HepG2 (cell line): ENCODE results near the gene GSPT1. TPM values are rescaled to one million over a fixed set of nuclear protein-coding genes. Genes with fewer than 3 reads are reported as not detected.
A peak's percentile ranks its signal among the peaks of the same experiment; 100 is the strongest.

Source experiments
- AHR ChIP-seq: IDR thresholded peaks from 2 replicates; pipeline ENCODE4 v1.6.1; 2018; ENCODE audit warnings: missing genetic modification reagents, missing compliant biosample characterization
- BORCS8-MEF2B ChIP-seq: sonication (generic); formaldehyde crosslinking; IDR thresholded peaks from 2 replicates; pipeline ENCODE4 v1.8.0; 2022; ENCODE audit warnings: mild to moderate bottlenecking, missing genetic modification reagents
- CREB3 ChIP-seq: sonication (generic); formaldehyde crosslinking; IDR thresholded peaks from 2 replicates; pipeline ENCODE4 v1.5.0; 2020; ENCODE audit warnings: missing genetic modification reagents
- EEA1 ChIP-seq: sonication (generic); formaldehyde crosslinking; IDR thresholded peaks from 2 replicates; pipeline ENCODE4 v1.5.1; 2020; ENCODE audit warnings: mild to moderate bottlenecking, missing genetic modification reagents, borderline replicate concordance
- GMEB1 ChIP-seq: sonication (generic); formaldehyde crosslinking; IDR thresholded peaks from 2 replicates; pipeline ENCODE4 v1.5.1; 2020; ENCODE audit warnings: missing genetic modification reagents, mild to moderate bottlenecking, borderline replicate concordance
- HHEX ChIP-seq: IDR thresholded peaks from 2 replicates; pipeline ENCODE4 v1.6.1; 2016; ENCODE audit warnings: control low read depth
- PAF1 ChIP-seq: IDR thresholded peaks from 2 replicates; pipeline ENCODE4 v1.6.1; 2016; ENCODE audit warnings: missing genetic modification reagents, missing compliant biosample characterization
- POLR2AphosphoS2 ChIP-seq: IDR thresholded peaks from 2 replicates; pipeline ENCODE4 v1.6.1; 2011; ENCODE audit warnings: low read depth, low read length, improper control_type of control experiment
- RNF219 ChIP-seq: sonication (generic); formaldehyde crosslinking; IDR thresholded peaks from 2 replicates; pipeline ENCODE4 v1.5.0; 2020; ENCODE audit warnings: mild to moderate bottlenecking, missing genetic modification reagents
- RXRB ChIP-seq: IDR thresholded peaks from 2 replicates; pipeline ENCODE4 v1.6.1; 2016; ENCODE audit warnings: borderline replicate concordance, missing genetic modification reagents, missing compliant biosample characterization
- SIX1 ChIP-seq: sonication (generic); formaldehyde crosslinking; IDR thresholded peaks from 2 replicates; pipeline ENCODE4 v1.4.0; 2020; ENCODE audit warnings: missing genetic modification reagents, borderline replicate concordance
- ZMYM2 ChIP-seq: sonication (generic); formaldehyde crosslinking; IDR thresholded peaks from 2 replicates; pipeline ENCODE4 v1.8.0; 2022; ENCODE audit warnings: mild to moderate bottlenecking, missing genetic modification reagents
- ZNF232 ChIP-seq: sonication (generic); formaldehyde crosslinking; IDR thresholded peaks from 2 replicates; pipeline ENCODE4 v1.4.0; 2020; ENCODE audit warnings: missing genetic modification reagents, borderline replicate concordance
- polyA plus RNA-seq, 8 experiments: library from polyadenylated mRNA; depleted of rRNA in 3 of 8; stranded (reverse) in 7 of 8; unstranded in 1 of 8; fragments of >200 nt; fragmentation: Illumina TruSeq in 4 of 8; extraction: Trizol in 4 of 8; gene quantifications; 2 replicates each; pipeline versions ENCODE4 v1.2.1 to v1.2.3, GENCODE V29; 2011 to 2016; ENCODE audit warnings: low read depth in 4 of 8, missing spikeins in 1 of 8, mixed read lengths in 1 of 8; ENCODE audit not compliant: insufficient read depth in 1 of 8
- total RNA-seq, 5 experiments: library from RNA; depleted of rRNA; stranded (reverse); fragments of >200 nt; fragmentation: Illumina TruSeq; extraction: Trizol; gene quantifications; 2 replicates each; pipeline ENCODE4 v1.2.3, GENCODE V29; 2016; ENCODE audit warnings: low read depth in 1 of 5
- TF ChIP-seq, protein P1 (sequence below), 2 experiments: IDR thresholded peaks; 2 replicates each; pipeline ENCODE4 v1.6.1; 2011 to 2012; ENCODE audit warnings: low read length in 2 of 2, borderline replicate concordance in 1 of 2, low read depth in 1 of 2, mild to moderate bottlenecking in 1 of 2, moderate library complexity in 1 of 2
- TF ChIP-seq, protein P2 (sequence below): sonication (generic); formaldehyde crosslinking; IDR thresholded peaks from 2 replicates; pipeline ENCODE4 v1.8.1; 2023; ENCODE audit warnings: missing genetic modification reagents, mild to moderate bottlenecking, borderline replicate concordance
- TF ChIP-seq, protein P3 (sequence below): sonication (generic); formaldehyde crosslinking; IDR thresholded peaks from 2 replicates; pipeline ENCODE4 v1.4.0; 2020; ENCODE audit warnings: mild to moderate bottlenecking, missing genetic modification reagents

GSPT1 gene
- total and polyA plus RNA-seq, 2 of the 13 experiments (the other 11 are each of a cell fraction or from before 2014, with no cell fraction given), result 120 to 316 TPM

DNA sequence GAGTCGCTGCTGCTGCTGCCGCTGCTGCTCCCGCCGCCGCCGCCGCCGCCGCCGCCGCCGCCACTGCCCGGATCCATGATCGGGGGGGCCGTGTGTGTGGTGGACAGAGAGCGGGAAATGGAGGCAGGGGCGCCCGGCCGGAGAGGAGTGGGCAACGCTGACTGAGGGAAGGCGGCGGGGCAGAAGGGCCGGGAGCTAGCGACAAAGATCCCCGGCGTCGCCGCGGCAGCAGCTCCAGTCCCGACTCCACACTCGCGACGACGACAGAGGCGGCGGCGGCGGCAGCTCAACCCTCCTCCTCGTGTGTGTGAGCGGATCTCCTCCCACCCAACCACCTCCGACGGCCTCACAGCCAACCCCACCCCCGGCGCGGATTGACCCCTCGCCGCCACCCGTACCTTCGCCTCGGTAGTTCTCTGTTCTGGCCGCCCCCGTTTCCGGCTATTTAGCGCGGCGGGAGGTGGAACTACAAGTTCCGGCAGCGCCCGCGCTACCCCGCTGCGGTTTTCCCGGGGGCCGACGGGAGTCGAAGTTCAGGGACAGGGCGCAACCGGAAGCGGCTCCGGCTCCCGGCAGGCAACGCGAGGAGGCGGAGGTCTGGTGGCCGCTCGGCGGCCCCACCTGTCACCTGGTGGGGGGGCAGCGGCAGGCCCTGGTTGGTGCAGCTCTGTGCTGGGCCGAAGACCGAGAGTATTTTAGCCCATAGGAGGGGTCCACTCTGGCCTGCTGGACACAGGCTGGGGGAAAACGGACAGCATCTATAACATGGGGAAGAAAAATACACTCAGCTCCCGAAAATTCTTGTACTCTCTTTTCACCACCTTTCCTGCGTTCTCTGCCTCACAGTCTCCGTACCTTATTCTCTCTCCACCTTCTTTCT is at the start of gene GSPT1 (continued):
- TF ChIP-seq, protein P1, sequence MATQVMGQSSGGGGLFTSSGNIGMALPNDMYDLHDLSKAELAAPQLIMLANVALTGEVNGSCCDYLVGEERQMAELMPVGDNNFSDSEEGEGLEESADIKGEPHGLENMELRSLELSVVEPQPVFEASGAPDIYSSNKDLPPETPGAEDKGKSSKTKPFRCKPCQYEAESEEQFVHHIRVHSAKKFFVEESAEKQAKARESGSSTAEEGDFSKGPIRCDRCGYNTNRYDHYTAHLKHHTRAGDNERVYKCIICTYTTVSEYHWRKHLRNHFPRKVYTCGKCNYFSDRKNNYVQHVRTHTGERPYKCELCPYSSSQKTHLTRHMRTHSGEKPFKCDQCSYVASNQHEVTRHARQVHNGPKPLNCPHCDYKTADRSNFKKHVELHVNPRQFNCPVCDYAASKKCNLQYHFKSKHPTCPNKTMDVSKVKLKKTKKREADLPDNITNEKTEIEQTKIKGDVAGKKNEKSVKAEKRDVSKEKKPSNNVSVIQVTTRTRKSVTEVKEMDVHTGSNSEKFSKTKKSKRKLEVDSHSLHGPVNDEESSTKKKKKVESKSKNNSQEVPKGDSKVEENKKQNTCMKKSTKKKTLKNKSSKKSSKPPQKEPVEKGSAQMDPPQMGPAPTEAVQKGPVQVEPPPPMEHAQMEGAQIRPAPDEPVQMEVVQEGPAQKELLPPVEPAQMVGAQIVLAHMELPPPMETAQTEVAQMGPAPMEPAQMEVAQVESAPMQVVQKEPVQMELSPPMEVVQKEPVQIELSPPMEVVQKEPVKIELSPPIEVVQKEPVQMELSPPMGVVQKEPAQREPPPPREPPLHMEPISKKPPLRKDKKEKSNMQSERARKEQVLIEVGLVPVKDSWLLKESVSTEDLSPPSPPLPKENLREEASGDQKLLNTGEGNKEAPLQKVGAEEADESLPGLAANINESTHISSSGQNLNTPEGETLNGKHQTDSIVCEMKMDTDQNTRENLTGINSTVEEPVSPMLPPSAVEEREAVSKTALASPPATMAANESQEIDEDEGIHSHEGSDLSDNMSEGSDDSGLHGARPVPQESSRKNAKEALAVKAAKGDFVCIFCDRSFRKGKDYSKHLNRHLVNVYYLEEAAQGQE (IDR thresholded peaks at IDR 0.05; ENCODE audit: borderline replicate concordance in 1 of 2, low read depth in 1 of 2, low read length in 2 of 2), result peak in 1 of 2 experiments; percentile 30; a peak in 1 of 4 replicates
- TF ChIP-seq SIX1 (CRISPR knock-in tag) (no peak), GMEB1 (CRISPR knock-in tag) (peak; percentile 94), BORCS8-MEF2B (CRISPR knock-in tag) (0 out of 2 replicates have a peak, but pooled peaks have one; percentile 67), ZMYM2 (CRISPR knock-in tag) (peak; percentile 81), ZNF232 (CRISPR knock-in tag) (no peak), AHR (CRISPR knock-in tag) (peak; percentile 96), EEA1 (peak; percentile 40; the same call in 1 of the 2 replicates), CREB3 (no peak), HHEX (CRISPR knock-in tag) (no peak), RXRB (CRISPR knock-in tag) (peak; percentile 69; the same call in 1 of the 2 replicates), RNF219 (CRISPR knock-in tag) (peak; percentile 25; the same call in 1 of the 2 replicates), POLR2AphosphoS2 (peak; percentile 44; the same call in 1 of the 2 replicates), PAF1 (CRISPR knock-in tag) (no peak)
- TF ChIP-seq, protein P2, sequence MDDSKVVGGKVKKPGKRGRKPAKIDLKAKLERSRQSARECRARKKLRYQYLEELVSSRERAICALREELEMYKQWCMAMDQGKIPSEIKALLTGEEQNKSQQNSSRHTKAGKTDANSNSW, result no peak
- TF ChIP-seq, protein P3, sequence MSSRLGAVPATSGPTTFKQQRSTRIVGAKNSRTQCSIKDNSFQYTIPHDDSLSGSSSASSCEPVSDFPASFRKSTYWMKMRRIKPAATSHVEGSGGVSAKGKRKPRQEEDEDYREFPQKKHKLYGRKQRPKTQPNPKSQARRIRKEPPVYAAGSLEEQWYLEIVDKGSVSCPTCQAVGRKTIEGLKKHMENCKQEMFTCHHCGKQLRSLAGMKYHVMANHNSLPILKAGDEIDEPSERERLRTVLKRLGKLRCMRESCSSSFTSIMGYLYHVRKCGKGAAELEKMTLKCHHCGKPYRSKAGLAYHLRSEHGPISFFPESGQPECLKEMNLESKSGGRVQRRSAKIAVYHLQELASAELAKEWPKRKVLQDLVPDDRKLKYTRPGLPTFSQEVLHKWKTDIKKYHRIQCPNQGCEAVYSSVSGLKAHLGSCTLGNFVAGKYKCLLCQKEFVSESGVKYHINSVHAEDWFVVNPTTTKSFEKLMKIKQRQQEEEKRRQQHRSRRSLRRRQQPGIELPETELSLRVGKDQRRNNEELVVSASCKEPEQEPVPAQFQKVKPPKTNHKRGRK (CRISPR knock-in tag), result peak; percentile 78; the same call in 1 of the 2 replicates
